SK-N-SH (cell line): Measurements from ENCODE around the gene CLDN6.

Source experiments
- CHD2 ChIP-seq: fragments of 150-350 bp; IDR thresholded peaks from 2 replicates; pipeline ENCODE4 v1.6.1; 2018; ENCODE audit warnings: low read length; ENCODE audit not compliant: partially characterized antibody
- EP300 ChIP-seq, 2 experiments: IDR thresholded peaks; 2 replicates each; pipeline versions ENCODE4 v1.4.0 to v1.6.1; 2012; ENCODE audit warnings: borderline replicate concordance in 1 of 2, low read depth in 1 of 2, low read length in 1 of 2
- FOSL2 ChIP-seq: IDR thresholded peaks from 2 replicates; pipeline ENCODE4 v1.4.0; 2012; ENCODE audit warnings: low read depth, mild to moderate bottlenecking, moderate library complexity, borderline replicate concordance
- MXI1 ChIP-seq: IDR thresholded peaks from 2 replicates; pipeline ENCODE4 v1.6.1; 2012; ENCODE audit warnings: mild to moderate bottlenecking, low read depth, low read length, improper control_type of control experiment
- PBX3 ChIP-seq: IDR thresholded peaks from 2 replicates; pipeline ENCODE4; 2012
- RAD21 ChIP-seq: IDR thresholded peaks from 2 replicates; pipeline ENCODE4 v1.6.1; 2012; ENCODE audit warnings: mild to moderate bottlenecking, low read length
- RFX5 ChIP-seq: IDR thresholded peaks from 2 replicates; pipeline ENCODE4 v1.6.1; 2012; ENCODE audit warnings: mild to moderate bottlenecking, improper control_type of control experiment, low read length
- SMC3 ChIP-seq: IDR thresholded peaks from 2 replicates; pipeline ENCODE4 v1.6.1; 2012; ENCODE audit warnings: low read depth, low read length, improper control_type of control experiment
- TF ChIP-seq, protein P1 (sequence below): fragments of 200-600 bp; sonication (generic); IDR thresholded peaks from 2 replicates; pipeline ENCODE4 v1.6.1; 2017; ENCODE audit warnings: antibody characterized with exemption, mild to moderate bottlenecking, moderate library complexity

DNA sequence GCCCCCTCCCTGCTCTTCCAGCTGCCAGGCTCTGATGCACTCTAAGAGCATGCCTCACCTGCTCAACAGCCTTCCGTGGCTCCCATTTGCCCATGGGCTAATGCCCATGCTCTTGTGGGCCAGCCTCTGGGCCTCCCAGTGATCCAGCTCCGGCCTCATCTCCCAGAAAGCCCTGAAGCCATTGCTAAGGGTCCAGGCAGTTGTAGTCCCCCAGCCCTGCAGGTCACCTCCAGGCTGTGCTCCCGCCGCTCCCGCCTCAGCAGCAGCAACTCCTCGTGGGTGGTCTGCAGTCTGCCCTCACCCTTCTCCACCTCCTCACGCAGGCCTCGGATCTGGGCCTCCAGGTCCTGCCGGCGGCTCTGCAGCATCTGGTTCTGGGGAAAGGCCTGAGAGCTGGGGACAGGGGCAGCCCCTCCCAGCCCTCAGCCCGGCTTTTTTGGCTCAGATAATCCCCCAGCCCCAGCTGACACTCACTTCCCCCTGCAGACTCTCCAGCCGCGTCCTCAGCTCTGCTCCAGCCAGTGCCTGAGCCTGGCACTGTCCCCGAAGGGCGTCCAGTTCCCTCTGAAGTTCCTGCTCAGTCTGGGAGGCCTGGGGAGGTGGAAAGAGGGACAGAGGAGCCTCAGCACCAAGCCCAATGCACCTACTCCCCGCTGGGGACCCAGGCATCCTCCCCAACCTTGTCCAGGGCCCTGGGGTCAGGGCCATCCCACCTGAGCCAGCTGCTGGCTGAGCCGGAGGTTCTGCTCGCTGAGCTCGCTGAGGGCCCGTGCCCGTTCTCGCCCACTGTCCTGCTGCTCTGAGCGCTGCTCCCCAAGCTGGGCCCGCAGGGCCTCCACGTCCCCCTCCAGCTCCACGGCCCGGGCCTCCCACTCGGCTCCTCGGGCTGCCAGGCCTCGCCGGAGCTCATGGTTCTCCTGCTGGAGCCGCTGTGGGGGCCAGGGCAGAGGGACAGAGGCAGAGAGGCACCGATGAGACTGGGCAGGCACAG lies 12.5 kb upstream of the CLDN6 start:
- TF ChIP-seq, protein P1, sequence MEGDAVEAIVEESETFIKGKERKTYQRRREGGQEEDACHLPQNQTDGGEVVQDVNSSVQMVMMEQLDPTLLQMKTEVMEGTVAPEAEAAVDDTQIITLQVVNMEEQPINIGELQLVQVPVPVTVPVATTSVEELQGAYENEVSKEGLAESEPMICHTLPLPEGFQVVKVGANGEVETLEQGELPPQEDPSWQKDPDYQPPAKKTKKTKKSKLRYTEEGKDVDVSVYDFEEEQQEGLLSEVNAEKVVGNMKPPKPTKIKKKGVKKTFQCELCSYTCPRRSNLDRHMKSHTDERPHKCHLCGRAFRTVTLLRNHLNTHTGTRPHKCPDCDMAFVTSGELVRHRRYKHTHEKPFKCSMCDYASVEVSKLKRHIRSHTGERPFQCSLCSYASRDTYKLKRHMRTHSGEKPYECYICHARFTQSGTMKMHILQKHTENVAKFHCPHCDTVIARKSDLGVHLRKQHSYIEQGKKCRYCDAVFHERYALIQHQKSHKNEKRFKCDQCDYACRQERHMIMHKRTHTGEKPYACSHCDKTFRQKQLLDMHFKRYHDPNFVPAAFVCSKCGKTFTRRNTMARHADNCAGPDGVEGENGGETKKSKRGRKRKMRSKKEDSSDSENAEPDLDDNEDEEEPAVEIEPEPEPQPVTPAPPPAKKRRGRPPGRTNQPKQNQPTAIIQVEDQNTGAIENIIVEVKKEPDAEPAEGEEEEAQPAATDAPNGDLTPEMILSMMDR = no peak
- TF ChIP-seq MXI1 (no peak), CHD2 (no peak), PBX3 (no peak), RFX5 (no peak), SMC3 (no peak), EP300 (IDR thresholded peaks at IDR 0.05; ENCODE audit: borderline replicate concordance in 1 of 2, low read depth in 1 of 2, low read length in 1 of 2) (no peak), RAD21 (no peak), FOSL2 (no peak)
